SK-N-SH treated with all-trans-retinoic acid at 6 μM for 48 hours (cell line): ENCODE results near the gene PIAS1.

Source experiments
- ATAC-seq: fragments of 200-7000 bp; cut with Tn5 transposase; 3 replicates; pipeline ENCODE4 v1.9.1; 2020; ENCODE audit warnings: mild to moderate bottlenecking, moderate library complexity
- ARNTL ChIP-seq: fragments of 450-650 bp; formaldehyde crosslinking; IDR thresholded peaks from 2 replicates; pipeline ENCODE4 v1.5.0; 2020; ENCODE audit warnings: low read depth, mild to moderate bottlenecking, moderate library complexity, borderline replicate concordance
- BACH2 ChIP-seq: fragments of 250-450 bp; sonication (Bioruptor Pico); IDR thresholded peaks from 2 replicates; pipeline ENCODE4 v1.9.0; 2021; ENCODE audit warnings: mild to moderate bottlenecking, borderline replicate concordance
- CSDC2 ChIP-seq: fragments of 250-450 bp; sonication (Bioruptor Pico); IDR thresholded peaks from 2 replicates; pipeline ENCODE4 v1.5.0; 2020; ENCODE audit warnings: mild to moderate bottlenecking, moderate library complexity
- ESRRG ChIP-seq: fragments of 250-450 bp; sonication (Bioruptor Pico); IDR thresholded peaks from 2 replicates; pipeline ENCODE4 v1.6.1; 2021; ENCODE audit warnings: mild to moderate bottlenecking
- GLIS3 ChIP-seq: fragments of 250-450 bp; sonication (Bioruptor Pico); IDR thresholded peaks from 2 replicates; pipeline ENCODE4 v1.5.0; 2020; ENCODE audit warnings: mild to moderate bottlenecking, moderate library complexity
- ISL1 ChIP-seq: fragments of 250-450 bp; sonication (Bioruptor Pico); IDR thresholded peaks from 2 replicates; pipeline ENCODE4 v2.1.2; 2022; ENCODE audit warnings: mild to moderate bottlenecking, moderate library complexity
- OSR1 ChIP-seq: fragments of 250-450 bp; sonication (Bioruptor Pico); IDR thresholded peaks from 2 replicates; pipeline ENCODE4 v1.8.0; 2022; ENCODE audit warnings: moderate library complexity, mild to moderate bottlenecking, inconsistent platforms
- POU6F1 ChIP-seq: fragments of 250-450 bp; sonication (Bioruptor Pico); IDR thresholded peaks from 2 replicates; pipeline ENCODE4 v1.8.0; 2021; ENCODE audit warnings: low read depth, mild to moderate bottlenecking, moderate library complexity, borderline replicate concordance
- PPARA ChIP-seq: fragments of 250-450 bp; sonication (Bioruptor Pico); IDR thresholded peaks from 2 replicates; pipeline ENCODE4 v1.5.0; 2020; ENCODE audit warnings: mild to moderate bottlenecking, borderline replicate concordance
- RARB ChIP-seq: fragments of 250-450 bp; sonication (Bioruptor Pico); IDR thresholded peaks from 2 replicates; pipeline ENCODE4 v1.8.0; 2021; ENCODE audit warnings: mild to moderate bottlenecking, moderate library complexity
- SNAI2 ChIP-seq: fragments of 250-450 bp; sonication (Bioruptor Pico); IDR thresholded peaks from 2 replicates; pipeline ENCODE4 v1.5.0; 2020; ENCODE audit warnings: mild to moderate bottlenecking, moderate library complexity
- TCF4 ChIP-seq: fragments of 250-450 bp; sonication (Bioruptor Pico); IDR thresholded peaks from 2 replicates; pipeline ENCODE4 v1.8.0; 2021; ENCODE audit warnings: mild to moderate bottlenecking, moderate library complexity, borderline replicate concordance
- ZC3H10 ChIP-seq: fragments of 250-450 bp; sonication (Bioruptor Pico); IDR thresholded peaks from 2 replicates; pipeline ENCODE4 v1.5.1; 2021; ENCODE audit warnings: mild to moderate bottlenecking, moderate library complexity
- ZFP3 ChIP-seq: fragments of 250-450 bp; sonication (Bioruptor Pico); IDR thresholded peaks from 2 replicates; pipeline ENCODE4 v1.5.0; 2020; ENCODE audit warnings: mild to moderate bottlenecking, moderate library complexity
- ZFP30 ChIP-seq: fragments of 450-650 bp; formaldehyde crosslinking; IDR thresholded peaks from 2 replicates; pipeline ENCODE4 v1.5.0; 2022; ENCODE audit warnings: mild to moderate bottlenecking, moderate library complexity
- ZNF565 ChIP-seq: fragments of 450-650 bp; formaldehyde crosslinking; conservative IDR thresholded peaks from 2 replicates; pipeline ENCODE4 v1.5.0; 2020; ENCODE audit warnings: low read depth, mild to moderate bottlenecking, moderate library complexity
- ZNF70 ChIP-seq: fragments of 450-650 bp; formaldehyde crosslinking; IDR thresholded peaks from 2 replicates; pipeline ENCODE4 v1.5.0; 2020; ENCODE audit warnings: mild to moderate bottlenecking, moderate library complexity
- ZNF8 ChIP-seq: fragments of 450-650 bp; formaldehyde crosslinking; IDR thresholded peaks from 2 replicates; pipeline ENCODE4 v1.5.0; 2020; ENCODE audit warnings: mild to moderate bottlenecking, moderate library complexity
- TF ChIP-seq, protein P1 (sequence below): fragments of 250-450 bp; sonication (Bioruptor Pico); IDR thresholded peaks from 2 replicates; pipeline ENCODE4 v1.5.0; 2020; ENCODE audit warnings: mild to moderate bottlenecking, moderate library complexity
- TF ChIP-seq, protein P2 (sequence below): fragments of 250-450 bp; sonication (Bioruptor Pico); IDR thresholded peaks from 2 replicates; pipeline ENCODE4 v1.8.0; 2020; ENCODE audit warnings: mild to moderate bottlenecking, moderate library complexity, borderline replicate concordance
- TF ChIP-seq, protein P3 (sequence below): fragments of 250-450 bp; sonication (Bioruptor Pico); IDR thresholded peaks from 2 replicates; pipeline ENCODE4 v1.5.1; 2021; ENCODE audit warnings: mild to moderate bottlenecking, moderate library complexity

Gene PIAS1

GRCh38 chr15:68197661-68198437 is 143.7 kb downstream of the PIAS1 start (continued):
- TF ChIP-seq BACH2: no peak
- TF ChIP-seq PPARA: no peak
- no peak for TF ChIP-seq ZC3H10 (CRISPR knock-in tag)

- TF ChIP-seq SNAI2 (CRISPR knock-in tag): no peak
- TF ChIP-seq, protein P1, sequence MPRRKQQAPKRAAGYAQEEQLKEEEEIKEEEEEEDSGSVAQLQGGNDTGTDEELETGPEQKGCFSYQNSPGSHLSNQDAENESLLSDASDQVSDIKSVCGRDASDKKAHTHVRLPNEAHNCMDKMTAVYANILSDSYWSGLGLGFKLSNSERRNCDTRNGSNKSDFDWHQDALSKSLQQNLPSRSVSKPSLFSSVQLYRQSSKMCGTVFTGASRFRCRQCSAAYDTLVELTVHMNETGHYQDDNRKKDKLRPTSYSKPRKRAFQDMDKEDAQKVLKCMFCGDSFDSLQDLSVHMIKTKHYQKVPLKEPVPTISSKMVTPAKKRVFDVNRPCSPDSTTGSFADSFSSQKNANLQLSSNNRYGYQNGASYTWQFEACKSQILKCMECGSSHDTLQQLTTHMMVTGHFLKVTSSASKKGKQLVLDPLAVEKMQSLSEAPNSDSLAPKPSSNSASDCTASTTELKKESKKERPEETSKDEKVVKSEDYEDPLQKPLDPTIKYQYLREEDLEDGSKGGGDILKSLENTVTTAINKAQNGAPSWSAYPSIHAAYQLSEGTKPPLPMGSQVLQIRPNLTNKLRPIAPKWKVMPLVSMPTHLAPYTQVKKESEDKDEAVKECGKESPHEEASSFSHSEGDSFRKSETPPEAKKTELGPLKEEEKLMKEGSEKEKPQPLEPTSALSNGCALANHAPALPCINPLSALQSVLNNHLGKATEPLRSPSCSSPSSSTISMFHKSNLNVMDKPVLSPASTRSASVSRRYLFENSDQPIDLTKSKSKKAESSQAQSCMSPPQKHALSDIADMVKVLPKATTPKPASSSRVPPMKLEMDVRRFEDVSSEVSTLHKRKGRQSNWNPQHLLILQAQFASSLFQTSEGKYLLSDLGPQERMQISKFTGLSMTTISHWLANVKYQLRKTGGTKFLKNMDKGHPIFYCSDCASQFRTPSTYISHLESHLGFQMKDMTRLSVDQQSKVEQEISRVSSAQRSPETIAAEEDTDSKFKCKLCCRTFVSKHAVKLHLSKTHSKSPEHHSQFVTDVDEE (CRISPR knock-in tag): no peak
- TF ChIP-seq ZFP30 (CRISPR knock-in tag): no peak
- no peak for TF ChIP-seq ZNF8
- TF ChIP-seq PPARA: no peak
- no peak for ATAC-seq
These were observed 145.2 kb downstream of the PIAS1 start for GRCh38 chr15:68199340-68199739.

GRCh38 chr15:68200016-68200861 is 146.1 kb downstream of the PIAS1 start:
- no peak for TF ChIP-seq CSDC2
- TF ChIP-seq ZNF70: no peak
- no peak for TF ChIP-seq ZNF565 (CRISPR knock-in tag)
- no peak for TF ChIP-seq GLIS3
- no peak for TF ChIP-seq OSR1 (CRISPR knock-in tag)
- no peak; the same call in 1 of the 3 replicates for ATAC-seq

DNA sequence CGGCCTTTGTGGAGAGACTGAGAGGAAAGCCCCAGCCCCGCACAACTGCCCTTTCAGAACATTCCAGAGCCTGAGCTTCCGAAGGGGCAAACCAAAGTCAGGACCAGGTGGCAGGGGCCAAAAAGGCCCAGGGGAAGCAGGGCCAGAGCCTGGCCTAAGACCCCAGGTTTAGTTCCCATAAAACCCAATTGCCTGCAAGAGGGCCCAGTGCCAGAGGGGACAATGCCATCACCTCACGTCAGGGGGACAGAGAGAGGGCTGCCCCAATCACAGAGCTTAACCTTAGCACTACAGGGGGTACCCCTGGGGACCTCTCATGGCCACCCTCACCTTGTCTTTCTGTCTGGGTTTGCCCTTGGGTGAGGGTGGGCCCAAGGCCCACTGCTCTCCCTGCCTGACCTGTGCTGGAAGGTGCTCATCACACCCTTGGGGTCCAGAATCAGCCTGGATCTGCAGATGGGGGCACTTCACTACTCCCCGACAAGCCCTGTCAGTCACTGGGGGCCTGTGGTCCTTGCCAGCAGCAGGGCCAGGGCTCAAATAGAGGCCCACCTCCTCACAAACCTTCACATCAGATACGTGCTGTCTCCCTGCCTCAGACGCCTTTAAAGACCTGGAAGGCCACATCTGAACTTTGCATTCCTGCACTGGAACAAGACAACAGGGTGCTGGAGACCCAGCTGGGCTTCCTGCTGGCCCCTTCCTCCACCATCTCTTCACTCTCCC is 147.2 kb downstream of the PIAS1 start:
- no peak for TF ChIP-seq ESRRG (CRISPR knock-in tag)
- no peak for TF ChIP-seq BACH2
- TF ChIP-seq ISL1 (CRISPR knock-in tag): no peak
- no peak for TF ChIP-seq GLIS3
- no peak for TF ChIP-seq ZNF70
- TF ChIP-seq RARB (CRISPR knock-in tag): no peak
- TF ChIP-seq, protein P2, sequence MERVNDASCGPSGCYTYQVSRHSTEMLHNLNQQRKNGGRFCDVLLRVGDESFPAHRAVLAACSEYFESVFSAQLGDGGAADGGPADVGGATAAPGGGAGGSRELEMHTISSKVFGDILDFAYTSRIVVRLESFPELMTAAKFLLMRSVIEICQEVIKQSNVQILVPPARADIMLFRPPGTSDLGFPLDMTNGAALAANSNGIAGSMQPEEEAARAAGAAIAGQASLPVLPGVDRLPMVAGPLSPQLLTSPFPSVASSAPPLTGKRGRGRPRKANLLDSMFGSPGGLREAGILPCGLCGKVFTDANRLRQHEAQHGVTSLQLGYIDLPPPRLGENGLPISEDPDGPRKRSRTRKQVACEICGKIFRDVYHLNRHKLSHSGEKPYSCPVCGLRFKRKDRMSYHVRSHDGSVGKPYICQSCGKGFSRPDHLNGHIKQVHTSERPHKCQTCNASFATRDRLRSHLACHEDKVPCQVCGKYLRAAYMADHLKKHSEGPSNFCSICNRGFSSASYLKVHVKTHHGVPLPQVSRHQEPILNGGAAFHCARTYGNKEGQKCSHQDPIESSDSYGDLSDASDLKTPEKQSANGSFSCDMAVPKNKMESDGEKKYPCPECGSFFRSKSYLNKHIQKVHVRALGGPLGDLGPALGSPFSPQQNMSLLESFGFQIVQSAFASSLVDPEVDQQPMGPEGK (CRISPR knock-in tag): no peak
- TF ChIP-seq OSR1 (CRISPR knock-in tag): no peak
- no peak for TF ChIP-seq ZC3H10 (CRISPR knock-in tag)
- no peak for TF ChIP-seq ZFP30 (CRISPR knock-in tag)
- TF ChIP-seq ARNTL: no peak
- TF ChIP-seq ZNF8: no peak
- TF ChIP-seq, protein P1 (CRISPR knock-in tag): no peak
- TF ChIP-seq POU6F1 (CRISPR knock-in tag): no peak
- TF ChIP-seq, protein P3, sequence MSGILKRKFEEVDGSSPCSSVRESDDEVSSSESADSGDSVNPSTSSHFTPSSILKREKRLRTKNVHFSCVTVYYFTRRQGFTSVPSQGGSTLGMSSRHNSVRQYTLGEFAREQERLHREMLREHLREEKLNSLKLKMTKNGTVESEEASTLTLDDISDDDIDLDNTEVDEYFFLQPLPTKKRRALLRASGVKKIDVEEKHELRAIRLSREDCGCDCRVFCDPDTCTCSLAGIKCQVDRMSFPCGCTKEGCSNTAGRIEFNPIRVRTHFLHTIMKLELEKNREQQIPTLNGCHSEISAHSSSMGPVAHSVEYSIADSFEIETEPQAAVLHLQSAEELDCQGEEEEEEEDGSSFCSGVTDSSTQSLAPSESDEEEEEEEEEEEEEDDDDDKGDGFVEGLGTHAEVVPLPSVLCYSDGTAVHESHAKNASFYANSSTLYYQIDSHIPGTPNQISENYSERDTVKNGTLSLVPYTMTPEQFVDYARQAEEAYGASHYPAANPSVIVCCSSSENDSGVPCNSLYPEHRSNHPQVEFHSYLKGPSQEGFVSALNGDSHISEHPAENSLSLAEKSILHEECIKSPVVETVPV (CRISPR knock-in tag): no peak
- no peak for TF ChIP-seq TCF4 (CRISPR knock-in tag)
- no peak for TF ChIP-seq ZNF565 (CRISPR knock-in tag)
- no peak for TF ChIP-seq ZFP3
- ATAC-seq: no peak
